Activated CD4-positive, alpha-beta T cell treated with anti-CD3 and anti-CD28 coated beads for 24 hours (primary cell): Measurements from ENCODE around the gene KLHL17.

Source experiments
- DNase-seq, 2 donors: peaks; one replicate each; pipeline ENCODE4 v3.0.0-alpha.2; 2020; ENCODE audit warnings: low read depth in 2 of 2

The KLHL17 gene

DNA sequence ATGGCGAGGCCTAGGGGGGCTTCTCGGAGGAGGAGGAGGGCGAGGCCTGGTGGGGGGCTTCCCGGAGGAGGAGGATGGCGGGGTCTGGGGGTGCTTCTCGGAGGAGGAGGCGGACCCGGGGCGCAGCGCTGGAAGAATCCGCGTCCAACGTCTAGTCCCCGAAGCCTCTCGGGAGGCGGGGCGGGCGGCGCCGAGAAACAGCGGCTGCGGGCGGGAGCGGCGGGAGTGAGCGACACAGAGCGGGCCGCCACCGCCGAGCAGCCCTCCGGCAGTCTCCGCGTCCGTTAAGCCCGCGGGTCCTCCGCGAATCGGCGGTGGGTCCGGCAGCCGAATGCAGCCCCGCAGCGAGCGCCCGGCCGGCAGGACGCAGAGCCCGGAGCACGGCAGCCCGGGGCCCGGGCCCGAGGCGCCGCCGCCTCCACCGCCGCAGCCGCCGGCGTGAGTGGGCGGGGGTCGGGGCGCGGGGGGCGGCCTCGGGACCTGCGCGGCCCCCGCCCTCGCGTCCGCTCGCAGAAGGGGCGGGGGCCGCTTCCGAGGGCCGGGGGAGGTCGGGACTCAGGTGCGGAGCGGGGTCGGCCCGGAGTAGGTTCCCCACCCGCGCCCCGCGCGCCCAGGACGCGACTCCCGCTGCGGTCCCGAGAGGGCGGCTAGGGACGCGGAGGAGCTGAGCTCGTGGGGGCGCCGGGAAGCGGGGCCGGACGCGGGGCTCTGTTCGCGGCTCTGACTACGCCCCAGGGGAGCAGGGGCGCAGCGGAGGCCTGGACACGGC, at the start of gene KLHL17:
KLHL17 (plus strand) TSS at position 222 of the 769 bp plus-strand sequence; CDS start at position 332, 110 bp downstream.
- DNase-seq: peak; percentile 76 to 79

DNA sequence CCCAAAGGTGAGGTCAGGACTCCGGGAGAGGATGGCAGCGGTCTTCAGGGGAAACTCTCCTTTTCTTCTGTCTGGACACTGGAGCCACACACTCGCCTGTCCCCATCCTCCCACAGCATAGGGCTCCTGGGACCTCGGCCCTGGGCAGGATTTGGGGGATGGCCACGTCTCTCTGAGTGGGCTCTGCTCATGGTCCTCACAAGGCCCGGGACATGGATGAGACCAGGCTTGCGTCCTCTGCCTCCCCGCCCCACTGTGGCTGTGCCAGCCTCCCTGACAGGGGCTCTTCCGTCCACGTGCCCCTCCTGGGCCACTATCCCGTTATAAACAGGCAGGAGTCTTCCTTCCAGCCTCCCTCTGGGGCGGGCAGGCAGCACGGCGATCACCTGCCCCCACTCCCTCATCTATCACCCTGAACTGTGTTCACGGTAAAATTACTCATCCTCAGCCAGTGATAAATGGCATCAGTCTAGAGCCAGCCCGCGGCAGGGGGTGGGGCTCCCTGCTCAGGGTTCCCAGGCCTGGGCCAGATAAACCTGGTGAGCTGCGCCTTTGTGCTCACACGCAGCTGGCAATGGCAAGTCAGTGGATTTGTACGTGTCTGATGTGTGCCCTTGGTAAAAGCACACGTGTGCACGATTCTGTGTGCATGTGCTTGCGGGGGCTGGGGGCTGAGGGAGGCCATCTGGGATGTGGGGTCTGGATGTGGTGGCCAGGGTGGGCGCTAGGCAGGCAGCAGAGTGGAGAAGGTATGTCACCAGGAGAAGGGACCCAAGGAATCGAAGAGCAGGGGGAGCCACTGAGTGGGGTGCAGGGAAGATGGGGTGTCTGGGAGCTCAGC, 49.3 kb upstream of the KLHL17 start:
- no peak for DNase-seq

DNA sequence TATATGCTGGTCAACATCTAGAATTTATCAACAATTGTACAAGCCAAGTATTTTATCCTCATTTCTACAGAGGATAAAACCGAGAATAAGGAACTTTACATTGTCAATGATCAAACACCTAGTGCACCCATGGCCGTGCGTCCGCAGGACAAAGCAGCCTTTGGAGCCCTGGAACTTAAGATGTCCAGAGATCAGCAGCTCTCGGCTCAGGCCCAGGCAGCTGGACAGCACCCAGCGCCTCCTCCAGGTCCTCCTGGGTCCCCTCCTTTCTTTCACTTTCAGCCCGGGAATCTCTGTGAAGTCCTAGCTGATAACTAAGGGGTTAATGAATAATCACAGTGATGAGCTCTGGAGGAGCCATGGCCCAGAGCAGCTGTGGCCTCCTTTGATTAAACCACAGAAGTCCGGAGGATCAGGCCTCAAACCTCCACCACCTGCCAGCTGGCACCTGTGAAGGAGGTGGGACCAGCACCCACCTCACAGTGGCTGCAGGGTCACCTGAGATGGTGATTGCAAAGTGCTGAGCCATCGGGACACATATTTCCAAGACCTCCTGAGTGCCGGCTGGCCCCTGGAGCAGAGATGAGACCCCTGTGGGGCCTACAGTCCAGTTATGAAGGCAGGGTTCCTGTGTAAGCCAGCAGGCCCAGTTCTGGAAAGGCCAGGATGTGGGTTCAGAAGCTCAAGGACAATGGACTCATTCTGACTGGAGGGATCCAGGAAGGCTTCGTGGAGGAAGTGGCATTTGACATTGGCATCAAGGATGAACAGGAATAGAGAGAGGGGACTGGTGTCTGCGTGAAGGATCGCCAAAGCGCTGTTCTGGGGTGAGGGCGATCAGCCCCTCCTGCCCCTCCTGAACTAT, 48.3 kb upstream of the KLHL17 start:
- DNase-seq: no peak

DNA sequence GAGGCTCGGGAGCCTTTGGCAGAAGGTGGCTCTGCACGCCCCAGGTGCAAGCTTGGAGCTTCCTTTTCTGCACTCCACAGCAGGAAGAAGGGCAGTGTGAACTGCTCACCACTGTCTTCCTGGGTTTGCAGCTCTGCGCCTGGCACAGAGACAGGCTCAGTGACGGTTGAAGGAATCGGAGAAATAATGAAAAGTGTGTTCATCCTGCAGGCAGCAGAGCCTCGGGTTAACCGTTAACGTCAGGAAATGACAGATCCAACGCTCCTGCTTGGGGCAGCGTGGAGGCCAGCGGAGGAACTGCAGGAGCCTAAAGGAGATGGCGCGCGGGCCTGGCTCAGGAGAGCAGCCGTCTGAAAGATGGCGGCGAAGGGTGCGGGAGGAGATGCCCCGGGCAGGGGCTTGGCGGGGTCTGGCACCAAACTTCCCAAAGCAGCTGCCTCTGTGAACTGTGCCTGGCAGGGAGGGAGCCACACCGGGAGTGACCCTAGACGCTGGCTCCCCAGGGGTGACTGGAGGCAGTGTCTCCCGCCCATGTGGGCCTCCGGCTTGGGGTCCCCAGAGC, 47.6 kb upstream of the KLHL17 start:
- DNase-seq: no peak

DNA sequence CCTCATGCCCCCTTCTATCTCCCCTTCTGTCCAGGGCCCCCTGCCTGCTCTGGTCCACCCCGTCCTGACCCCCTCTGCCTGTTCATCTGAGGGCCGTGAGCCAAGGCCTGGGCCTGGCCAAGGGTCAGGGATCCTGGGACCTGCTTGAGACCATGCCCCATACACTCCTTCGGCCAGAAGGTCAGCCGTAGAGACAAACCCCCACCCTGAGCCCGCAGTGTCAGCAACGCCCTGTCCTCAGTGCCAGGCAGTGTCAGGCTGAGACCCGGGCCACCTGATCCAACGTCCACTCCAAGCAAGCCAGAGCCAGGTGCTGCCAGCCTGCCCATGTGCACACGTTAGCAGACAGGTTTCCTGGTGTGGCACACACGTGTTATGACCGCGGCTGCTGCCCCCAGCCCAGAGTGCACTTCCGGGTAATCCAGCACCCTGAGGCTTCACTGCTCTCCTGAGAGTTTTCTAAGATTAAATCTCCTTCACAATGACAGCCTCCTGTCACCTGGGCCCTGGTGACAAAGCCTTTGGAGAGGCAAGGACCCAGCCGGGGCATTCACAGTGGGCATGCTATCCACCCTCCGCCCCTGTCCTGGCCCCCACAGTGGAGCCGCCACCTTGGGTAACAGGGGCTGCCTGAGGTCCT, 46.8 kb upstream of the KLHL17 start:
- DNase-seq: no peak

DNA sequence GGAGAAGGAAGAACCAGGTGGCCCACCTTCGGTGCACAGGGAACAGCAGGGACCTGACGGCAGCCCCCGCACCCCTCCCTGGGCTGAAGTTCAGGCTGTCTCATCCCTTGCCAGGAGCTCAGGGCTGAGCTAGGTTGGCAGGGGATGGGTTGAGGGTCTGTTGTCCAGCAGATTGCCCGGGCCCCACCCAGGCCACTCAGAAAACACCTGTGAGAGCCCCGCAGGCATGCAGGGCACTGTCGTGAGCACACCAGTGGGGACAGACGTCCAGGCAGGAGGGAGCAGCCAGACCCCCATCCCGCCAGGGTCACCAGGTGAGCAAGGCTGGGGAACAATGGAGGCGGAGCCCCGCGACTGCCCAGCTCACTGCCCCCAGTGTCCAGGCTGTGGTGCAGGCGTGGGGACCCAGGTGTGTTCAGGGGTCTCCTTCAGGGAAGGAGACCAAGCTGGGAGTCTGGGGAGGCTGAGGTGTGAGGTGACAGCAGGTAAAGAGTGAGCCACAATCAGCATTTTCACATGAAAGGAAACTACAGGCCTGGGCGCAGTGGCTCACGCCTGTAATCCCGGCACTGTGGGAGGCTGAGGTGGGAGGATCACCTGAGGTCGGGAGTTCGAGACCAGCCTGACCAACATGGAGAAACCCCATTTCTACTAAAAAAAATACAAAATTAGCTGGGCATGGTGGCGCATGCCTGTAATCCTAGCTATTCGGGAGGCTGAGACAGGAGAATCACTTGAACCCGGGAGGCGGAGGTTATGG, 46.1 kb upstream of the KLHL17 start:
- DNase-seq: no peak

DNA sequence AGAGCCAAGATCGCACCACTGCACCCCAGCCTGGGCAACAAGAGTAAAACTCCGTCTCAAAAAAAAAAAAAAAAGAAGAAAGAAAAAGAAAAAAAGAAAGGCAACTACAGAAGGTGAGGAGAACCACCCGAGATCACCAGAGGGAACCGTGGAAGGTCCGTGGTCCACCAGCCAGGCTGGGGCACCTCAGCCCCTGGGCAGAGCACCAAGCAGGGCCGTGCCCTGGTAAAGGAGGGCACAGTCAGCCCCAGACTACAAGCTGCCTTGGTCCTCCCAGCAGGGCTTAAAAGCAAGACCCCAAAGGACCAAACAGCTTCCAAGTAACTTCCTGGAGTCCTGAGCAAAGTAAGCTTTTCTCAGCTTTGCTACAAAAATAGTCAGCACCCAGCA, 45.5 kb upstream of the KLHL17 start:
- no peak for DNase-seq

DNA sequence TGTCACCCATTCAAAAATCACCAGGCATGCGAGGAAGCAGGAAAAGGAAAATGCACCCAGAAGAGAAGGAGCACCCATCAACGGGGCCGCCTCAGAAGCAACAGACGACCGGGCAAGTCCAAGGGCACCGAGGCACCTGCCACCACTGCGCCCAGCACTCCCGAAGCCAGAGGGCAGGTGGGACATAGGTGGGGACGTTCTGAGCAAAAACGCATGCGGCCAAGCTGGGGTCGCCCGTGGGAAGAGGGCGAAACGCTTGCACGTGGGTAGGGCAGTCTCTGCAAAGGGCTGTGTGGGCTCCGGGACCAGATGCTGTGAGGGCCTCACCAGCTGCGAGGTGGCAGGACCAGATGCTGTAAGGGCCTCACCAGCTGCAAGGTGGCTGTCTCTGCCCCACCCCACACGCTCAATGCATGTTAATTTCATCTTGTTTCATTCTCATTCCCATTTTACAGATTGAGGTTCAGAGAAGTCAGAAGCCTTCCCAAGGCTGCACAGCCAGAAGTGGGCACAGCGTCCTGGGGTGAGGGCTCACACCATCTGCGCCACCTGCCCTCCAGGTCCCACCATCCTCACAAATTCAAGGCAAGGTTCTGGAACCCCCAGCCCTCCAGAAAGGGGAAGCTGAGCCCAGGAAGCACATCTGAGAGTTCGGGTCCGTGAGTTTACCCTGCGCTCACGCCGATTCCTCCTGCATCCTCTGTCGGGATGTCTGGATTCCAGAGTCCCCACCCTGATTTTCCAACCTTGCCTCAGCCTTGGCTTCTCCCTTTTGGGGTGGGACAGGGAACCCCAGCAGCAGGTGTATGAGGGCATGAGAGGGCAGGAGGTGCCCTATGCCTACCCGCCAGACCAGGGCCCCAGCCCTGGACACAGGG, 44.9 kb upstream of the KLHL17 start:
- DNase-seq: no peak

DNA sequence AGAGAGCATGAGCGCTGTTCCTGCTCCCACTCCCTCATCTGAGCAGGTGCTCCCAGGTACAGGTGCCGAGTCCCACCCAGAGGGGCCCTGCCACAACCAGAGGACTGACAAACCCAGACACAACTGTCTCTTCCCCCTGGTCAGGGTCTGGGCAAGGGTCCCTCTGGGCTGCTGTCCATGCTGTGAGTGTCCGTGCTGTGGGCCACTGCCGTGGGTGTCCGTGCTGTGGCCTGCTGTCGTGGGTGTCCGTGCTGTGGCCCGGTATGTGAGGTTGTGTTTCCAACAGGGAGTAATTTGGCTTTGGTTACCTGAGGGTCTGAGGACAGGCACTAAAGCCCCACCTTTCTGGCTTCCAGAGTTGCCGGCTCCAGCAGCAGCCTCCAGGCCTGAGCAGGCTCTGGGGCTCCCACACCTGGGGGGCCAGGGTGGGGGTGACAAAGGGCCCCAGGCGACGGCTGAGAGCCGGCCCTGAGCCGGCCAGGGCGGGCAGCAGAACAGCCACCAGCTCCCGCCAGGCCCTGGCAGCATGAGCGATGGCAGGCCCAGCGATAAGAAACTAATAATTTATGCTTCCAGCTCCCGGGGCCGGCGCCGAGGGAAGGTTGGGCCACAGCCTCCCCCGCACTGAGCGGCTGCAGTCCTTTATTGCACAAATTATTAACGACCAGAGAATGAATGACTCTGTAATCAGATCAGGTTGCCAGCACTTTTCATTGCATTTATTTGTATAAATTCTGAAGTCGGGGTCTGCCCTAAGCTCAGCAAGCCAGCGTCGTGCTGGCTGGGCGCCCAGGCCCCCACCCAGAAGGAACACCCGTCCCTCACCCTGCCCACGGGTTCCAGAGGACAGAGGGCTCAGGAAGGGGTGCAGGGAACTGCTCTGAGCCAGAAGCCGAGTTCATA, 44.0 kb upstream of the KLHL17 start:
- DNase-seq: no peak

DNA sequence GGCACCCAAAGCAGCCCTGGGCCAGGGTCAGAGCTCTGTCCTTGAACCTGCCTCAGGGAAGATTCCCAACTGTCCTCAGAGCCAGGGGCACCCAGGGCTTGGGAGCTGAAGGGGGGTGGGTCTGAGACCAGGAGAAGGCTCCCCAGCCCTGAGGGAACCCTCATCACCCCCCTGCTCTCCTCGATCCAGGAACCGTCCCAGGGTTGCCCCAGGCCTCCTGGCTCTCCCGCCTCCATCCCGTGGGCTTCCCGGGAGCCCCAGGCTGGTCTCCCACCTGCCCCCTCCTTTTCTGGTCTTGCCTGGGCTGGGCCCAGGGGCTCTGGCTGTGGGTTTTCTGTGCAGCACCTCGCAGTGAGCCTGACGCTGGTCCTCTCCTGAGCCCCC, 43.3 kb upstream of the KLHL17 start:
- DNase-seq: no peak

DNA sequence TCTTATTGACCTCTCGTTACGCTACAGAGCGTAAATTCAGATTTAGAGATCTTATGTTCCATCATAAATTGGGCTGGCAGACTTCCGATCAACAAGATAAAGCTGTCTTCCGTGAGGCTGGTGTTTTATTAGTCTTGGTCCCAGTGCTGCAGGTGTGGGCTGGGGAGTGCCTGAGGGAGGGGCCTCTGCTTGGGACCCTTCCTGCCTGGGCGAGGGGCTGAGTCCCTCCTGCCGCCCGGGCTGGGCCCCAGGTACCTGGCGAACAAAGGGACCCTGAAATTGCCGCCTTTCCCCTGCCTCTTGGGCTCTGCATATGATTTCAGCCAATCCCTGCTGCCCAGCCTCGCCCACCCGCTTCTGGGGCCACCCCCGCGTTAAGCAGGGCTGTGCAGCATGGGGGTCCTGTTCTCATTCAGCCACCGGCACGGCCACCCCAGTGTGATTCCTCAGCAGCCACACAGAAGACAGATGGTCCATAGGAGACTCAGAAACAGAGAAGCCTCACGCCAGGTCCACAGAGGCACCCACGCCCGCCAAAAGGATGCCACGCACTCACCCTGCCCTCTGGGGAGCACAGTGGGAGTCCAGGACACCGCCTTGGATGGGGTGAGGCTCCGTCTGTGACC, 42.8 kb upstream of the KLHL17 start:
- no peak for DNase-seq

DNA sequence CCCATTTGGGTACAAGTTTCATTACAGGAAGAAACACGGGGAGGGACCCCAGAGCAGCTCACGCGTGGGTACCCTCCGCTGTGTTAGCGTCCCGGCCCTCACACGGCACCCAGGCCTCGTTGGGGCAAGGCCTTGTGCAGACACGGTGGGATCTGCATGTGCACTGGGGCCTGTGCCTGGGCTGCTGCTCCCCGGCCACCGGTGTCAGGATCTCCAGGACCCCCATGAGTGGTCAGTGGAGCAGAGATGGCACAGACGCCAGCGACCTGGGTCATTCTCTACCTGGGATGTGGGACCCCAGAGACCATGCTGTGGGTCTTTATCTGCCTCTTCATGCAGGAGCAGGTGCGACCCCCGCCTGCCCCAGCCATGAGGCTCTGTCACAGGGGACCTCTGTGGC, 42.0 kb upstream of the KLHL17 start:
- no peak for DNase-seq

DNA sequence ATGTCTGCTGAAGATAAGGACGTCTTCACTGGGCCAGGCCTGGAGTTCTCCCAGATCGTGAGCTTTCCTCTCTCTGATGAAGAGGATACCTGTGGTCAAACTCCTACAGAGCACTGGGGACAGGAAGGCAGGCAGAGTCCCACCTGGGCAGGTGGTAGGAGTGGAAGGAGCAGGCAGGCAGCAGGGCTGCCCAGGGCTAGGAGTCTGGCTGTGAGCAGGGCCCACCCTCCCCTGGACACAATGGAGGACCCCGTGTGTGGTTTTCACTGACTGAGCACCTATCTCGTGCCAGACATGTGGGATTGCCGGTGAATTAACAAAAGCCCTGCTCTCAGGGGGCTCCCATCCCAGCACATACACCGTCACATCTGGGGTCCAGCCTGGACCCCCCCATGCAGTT, 41.5 kb upstream of the KLHL17 start:
- DNase-seq: no peak

DNA sequence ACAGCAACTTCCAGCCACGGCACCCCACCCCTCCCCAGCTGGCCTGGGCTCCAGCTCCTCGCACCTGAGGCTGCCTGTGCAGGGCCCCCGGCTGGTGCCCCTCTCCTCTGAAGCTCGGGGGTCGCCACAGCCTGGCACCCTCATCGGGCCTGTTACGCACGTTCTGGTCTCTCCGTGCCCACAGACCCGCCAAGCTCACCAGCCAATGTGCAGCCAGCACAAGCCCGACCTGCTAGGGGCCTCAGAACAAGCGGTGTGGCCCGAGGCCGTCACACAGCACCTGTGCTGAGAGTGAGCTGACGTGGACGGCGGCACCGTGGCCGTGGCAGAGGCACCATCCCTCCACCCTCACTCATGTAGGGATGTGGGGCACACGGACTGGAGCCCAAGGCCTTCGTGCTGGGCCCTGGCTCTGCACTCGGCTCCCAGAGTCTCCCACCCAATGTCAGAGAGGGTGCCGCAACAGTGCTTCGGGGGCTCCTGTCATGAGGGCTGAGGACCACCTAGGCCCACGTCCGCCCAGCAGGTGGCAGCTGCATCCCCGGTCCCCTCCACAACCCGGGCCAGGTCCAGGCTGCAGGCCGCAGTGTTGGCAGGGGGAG, 41.0 kb upstream of the KLHL17 start:
- DNase-seq: no peak

DNA sequence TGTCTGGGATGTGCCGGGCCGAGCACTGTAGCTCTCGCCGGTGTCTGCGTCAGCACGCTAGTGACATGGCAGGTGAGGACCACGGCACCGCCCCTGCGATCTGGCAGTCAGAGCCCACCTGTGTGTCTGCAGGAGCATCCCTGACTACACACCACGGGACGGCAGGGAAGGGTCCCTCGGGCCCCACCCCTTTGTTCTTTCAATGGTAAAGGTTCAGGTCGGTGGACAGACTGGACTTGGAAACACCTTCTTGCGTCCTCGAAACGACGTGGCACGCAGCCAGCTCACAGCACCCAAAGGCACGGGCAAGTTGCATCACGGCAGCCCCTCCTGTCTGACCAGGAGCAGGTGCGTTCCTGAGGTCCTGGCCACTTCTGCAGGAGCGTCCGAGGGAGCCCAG, 40.4 kb upstream of the KLHL17 start:
- DNase-seq: no peak

DNA sequence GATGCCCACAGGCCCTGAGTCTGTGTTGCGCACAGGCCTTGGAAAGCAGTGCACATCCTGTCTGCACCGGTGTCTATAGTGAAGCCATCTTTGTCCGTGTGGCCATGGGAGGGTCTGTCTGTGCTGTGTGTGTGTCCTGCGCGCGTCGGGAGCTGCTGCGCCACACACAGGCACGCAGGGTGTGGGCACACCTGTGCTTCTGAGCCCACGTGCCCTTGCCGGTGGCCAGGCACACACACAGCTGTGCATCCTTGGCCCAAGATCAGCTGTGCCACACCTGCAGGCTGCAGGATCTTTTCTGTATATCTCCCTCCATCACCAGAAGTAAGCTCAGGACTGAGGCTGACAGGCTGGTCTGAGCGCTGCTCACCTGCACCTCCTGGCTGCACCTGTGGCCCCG, 39.9 kb upstream of the KLHL17 start:
- no peak for DNase-seq

DNA sequence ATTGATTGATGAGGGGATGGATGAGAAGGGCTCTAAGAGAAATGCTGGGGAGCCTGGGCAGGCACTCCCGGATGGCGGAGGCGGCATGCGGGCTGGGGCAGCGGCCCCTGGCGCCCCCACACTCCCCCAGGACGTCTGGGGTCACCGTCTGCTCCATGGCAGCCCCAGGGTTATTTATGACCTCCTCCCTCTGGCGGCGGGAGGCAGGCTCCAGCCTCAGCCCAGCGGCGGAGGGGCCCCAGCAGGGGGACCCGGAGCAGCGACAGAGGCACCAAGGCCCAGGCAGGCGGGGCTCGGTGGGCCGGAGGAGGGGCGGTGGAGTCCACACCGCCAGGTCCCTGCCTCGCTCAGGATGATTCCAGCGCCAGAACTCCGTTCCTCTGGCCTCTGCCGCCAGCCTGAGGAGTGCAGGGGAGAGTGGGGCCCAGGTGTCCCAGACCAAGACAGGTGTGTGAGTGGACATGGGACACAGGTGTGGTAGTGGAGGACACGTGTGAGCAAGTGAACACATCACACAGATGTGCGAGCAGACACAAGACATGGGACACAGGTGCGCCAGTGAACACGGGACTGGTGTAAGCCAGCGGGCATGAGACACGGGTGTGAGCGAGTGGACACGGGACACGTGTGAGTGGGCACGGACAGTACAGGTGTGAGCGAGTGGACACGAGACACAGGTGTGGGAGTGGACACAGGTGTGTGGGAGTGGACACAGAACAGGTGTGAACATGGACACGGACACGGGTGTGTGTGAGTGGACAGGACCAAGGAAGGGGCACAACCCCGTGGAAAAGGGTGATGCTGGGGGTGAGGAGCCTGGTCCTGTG, 39.2 kb upstream of the KLHL17 start:
- DNase-seq: no peak
